Ishikawa (cell line): ENCODE measurements around the gene PRKN.

Source experiments
- CREB1 ChIP-seq: IDR thresholded peaks from 2 replicates; pipeline ENCODE4 v1.6.1; 2012; ENCODE audit warnings: low read depth
- EGR1 ChIP-seq: IDR thresholded peaks from 2 replicates; pipeline ENCODE4 v1.6.1; 2012
- EP300 ChIP-seq: IDR thresholded peaks from 2 replicates; pipeline ENCODE4 v1.6.1; 2012; ENCODE audit warnings: borderline replicate concordance
- NFIC ChIP-seq: IDR thresholded peaks from 2 replicates; pipeline ENCODE4 v1.6.1; 2012
- RAD21 ChIP-seq: IDR thresholded peaks from 2 replicates; pipeline ENCODE4 v1.6.1; 2012; ENCODE audit warnings: low read depth
- TAF1 ChIP-seq: IDR thresholded peaks from 2 replicates; pipeline ENCODE4 v1.6.1; 2012; ENCODE audit warnings: low read depth, mild to moderate bottlenecking
- YY1 ChIP-seq: IDR thresholded peaks from 2 replicates; pipeline ENCODE4 v1.6.1; 2012; ENCODE audit warnings: low read depth
- TF ChIP-seq, protein P1 (sequence below): IDR thresholded peaks from 2 replicates; pipeline ENCODE4 v1.6.1; 2012; ENCODE audit warnings: low read depth, mild to moderate bottlenecking

DNA sequence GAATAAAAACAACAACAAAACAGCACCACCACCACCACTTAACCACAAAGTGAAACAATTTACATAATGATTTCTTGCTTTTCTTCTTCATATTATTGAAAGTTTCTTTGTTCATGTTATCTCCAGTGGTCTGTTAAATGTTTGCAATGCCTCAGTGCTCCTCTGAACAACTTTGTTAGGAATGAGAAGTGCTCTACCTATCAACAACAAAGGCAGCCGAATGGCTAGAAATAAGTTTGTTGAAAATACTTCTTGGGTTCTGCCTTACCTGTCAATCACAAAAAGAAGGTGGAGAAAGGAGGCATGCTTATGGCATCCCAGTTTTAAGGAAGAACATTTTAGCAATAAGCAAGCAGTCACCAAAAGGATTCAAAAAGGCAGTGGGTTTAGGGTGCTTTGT, 490.2 kb downstream of the PRKN start:
- no peak for TF ChIP-seq NFIC
- no peak for TF ChIP-seq CREB1
- TF ChIP-seq EGR1, result no peak
- no peak for TF ChIP-seq YY1
- TF ChIP-seq EP300, result no peak
- no peak for TF ChIP-seq RAD21
- TF ChIP-seq, protein P1, sequence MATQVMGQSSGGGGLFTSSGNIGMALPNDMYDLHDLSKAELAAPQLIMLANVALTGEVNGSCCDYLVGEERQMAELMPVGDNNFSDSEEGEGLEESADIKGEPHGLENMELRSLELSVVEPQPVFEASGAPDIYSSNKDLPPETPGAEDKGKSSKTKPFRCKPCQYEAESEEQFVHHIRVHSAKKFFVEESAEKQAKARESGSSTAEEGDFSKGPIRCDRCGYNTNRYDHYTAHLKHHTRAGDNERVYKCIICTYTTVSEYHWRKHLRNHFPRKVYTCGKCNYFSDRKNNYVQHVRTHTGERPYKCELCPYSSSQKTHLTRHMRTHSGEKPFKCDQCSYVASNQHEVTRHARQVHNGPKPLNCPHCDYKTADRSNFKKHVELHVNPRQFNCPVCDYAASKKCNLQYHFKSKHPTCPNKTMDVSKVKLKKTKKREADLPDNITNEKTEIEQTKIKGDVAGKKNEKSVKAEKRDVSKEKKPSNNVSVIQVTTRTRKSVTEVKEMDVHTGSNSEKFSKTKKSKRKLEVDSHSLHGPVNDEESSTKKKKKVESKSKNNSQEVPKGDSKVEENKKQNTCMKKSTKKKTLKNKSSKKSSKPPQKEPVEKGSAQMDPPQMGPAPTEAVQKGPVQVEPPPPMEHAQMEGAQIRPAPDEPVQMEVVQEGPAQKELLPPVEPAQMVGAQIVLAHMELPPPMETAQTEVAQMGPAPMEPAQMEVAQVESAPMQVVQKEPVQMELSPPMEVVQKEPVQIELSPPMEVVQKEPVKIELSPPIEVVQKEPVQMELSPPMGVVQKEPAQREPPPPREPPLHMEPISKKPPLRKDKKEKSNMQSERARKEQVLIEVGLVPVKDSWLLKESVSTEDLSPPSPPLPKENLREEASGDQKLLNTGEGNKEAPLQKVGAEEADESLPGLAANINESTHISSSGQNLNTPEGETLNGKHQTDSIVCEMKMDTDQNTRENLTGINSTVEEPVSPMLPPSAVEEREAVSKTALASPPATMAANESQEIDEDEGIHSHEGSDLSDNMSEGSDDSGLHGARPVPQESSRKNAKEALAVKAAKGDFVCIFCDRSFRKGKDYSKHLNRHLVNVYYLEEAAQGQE, result no peak
- no peak for TF ChIP-seq TAF1
